ENCODE results near the gene NUP210L.

Gene NUP210L

DNA sequence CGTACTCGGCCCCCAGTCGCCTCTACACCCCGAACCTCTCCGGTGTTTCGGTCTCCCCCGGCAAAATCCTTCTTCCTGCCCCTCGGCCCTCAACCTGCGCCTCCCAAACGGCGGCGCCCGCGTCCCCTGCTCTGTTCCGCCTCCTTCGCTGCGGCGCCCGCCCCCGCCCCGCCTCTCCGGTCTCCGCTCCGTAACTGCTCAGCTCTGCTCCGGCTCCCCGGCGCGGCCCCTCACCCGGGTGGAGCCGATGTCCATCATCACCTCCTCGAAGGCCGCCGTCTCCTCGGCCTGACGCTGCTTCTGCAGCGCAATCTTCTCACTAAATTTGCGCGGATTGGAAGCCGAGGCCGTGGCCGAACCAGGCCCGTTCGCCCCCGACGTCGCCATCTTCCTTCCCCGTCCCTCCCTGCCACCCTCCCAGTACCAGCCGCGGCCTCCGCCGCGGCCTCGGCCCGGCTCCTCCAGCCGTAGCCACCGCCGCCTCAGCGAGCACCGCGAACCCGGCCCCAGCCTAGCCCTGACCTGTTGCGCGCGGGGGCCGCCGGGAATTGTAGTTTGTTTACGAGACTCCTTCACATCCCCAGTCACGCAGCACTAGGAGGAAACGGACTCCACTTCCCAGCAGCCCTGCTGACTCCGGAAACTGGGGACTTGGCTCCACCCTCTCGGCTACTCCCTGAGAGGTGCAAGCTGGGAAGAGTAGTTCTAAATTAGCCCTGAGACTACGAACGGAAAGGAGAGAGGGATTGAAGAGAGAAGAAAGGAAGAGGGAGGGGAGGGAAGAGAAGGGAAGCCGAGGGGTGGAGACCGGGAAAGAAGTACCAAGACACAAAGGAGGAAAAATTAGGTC lies 196.5 kb downstream of the NUP210L start, which contains the start of gene CRTC2:
TSS of gene CRTC2 (minus strand) at position 502 of the 850 bp plus-strand sequence. CDS start at position 387, 115 bp downstream.
- in situ Hi-C loops (cut with MboI; ENCODE audit: low pct_unique_long_range_greater_than_20kb, low sequenced_read_pairs) = loop anchor here (25.0 kb wide), 2 partner anchors 146 to 421 kb away; partner anchors contain the start of genes S100A3, S100A4, S100A5 and S100A6
- DNase-seq = peak; percentile 98

DNA sequence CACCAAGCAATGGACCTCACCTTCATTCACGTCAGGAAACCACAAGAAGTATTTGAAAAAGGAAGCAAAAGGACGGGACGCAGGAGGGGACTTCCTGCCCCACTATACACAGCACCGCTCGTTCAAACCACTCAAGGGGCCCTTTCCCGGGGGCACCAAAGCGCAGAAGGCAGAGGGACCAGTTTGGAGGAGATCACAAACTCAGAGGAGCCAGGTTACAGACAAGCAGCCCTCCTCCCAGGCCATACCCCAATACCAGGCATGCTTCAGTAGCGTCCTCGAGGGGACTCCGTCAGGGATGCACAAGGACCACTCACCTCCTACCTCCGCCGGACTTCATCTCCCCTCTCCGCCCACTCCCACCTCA lies 197.1 kb downstream of the NUP210L start:
- in situ Hi-C loops (cut with MboI; ENCODE audit: low pct_unique_long_range_greater_than_20kb, low sequenced_read_pairs) = loop anchor here (25.0 kb wide), 2 partner anchors 145 to 420 kb away; partner anchors contain the start of genes S100A3, S100A4, S100A5 and S100A6
- peak; percentile 64 for DNase-seq

DNA sequence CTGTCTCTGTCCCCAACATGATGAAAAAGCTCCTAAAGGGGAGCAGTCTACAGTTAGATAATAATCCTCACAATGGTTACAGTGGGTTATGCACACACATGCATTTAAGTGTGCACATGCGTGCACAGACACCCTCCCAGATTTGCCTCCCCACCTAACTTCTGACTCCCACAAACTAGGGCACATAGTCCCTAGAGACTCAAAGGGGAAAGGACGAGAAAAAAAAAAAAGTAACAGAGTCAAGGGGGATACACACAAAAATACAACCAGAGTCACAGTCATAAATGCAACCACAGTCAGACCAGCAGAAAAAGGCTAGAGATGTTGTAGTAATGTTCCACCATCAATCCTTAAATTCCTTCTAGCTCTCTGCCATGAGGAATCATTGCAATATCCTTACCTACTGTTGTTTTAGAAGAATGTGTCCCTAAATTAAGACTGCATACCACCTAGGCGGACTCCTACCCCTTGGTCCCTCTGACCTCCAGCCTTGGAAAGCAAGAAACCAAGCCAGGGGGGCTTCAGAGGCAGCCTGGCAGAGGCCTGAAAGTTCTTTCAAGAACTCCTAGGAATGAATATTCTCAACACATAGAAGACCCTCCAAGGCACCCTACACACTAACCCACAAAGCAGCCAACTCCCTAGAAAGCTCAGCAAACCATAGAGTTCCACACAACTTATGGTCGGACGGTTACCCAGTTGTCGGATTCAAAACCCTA lies 197.7 kb downstream of the NUP210L start:
- no peak for DNase-seq
- in situ Hi-C loops (cut with MboI; ENCODE audit: low pct_unique_long_range_greater_than_20kb, low sequenced_read_pairs) = loop anchor here (25.0 kb wide), 2 partner anchors 145 to 420 kb away; partner anchors contain the start of genes S100A3, S100A4, S100A5 and S100A6

DNA sequence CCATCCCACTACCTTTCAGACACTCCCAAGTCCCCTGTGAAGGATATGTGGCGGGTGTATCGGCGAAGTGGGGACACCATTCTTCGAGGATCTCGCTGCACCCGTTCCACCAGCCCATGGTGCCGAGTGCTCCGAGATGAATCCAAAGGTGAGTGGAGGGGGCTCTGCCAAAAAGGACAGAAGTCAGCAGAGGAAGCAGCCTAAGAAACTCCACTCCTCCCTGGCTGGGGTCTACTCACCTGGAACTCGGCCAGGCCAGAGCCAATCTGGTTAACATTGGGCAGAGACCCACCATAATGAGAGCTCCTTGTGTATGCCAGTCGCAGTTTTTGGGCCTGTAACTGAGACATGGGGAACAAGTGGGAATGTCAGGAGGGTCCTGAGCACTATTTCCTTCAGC lies 200.0 kb downstream of the NUP210L start:
- in situ Hi-C loops (cut with MboI; ENCODE audit: low pct_unique_long_range_greater_than_20kb, low sequenced_read_pairs) = loop anchor here (25.0 kb wide), 2 partner anchors 143 to 418 kb away; partner anchors contain the start of genes S100A3, S100A4, S100A5 and S100A6
- DNase-seq = no peak

DNA sequence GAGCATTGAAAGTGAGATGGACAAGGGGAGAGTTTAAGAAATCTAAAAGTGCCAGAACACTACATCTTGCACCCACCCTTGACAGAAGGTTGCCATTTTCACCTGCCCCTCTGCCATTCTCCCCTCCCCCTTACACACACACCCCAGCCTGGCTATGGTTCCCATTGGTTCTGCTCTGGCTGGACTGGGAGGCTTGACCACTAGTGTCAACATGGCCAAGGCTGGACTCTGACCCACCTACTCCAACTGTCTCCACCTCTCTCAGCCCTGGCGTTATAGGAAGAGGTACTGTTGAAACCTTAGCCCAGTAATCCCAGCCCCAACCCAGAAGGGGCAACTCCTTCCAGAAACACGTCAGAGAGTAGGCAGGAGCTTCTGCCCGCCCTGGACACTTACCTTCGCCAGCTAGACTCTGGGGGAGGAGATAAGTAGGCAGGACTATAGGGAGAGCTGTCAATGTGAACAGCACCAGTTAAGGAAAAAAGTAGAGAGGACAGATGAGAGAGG lies 201.0 kb downstream of the NUP210L start:
- no peak for DNase-seq
- in situ Hi-C loops (cut with MboI; ENCODE audit: low pct_unique_long_range_greater_than_20kb, low sequenced_read_pairs) = loop anchor here (25.0 kb wide), 2 partner anchors 142 to 417 kb away; partner anchors contain the start of genes S100A3, S100A4, S100A5 and S100A6

DNA sequence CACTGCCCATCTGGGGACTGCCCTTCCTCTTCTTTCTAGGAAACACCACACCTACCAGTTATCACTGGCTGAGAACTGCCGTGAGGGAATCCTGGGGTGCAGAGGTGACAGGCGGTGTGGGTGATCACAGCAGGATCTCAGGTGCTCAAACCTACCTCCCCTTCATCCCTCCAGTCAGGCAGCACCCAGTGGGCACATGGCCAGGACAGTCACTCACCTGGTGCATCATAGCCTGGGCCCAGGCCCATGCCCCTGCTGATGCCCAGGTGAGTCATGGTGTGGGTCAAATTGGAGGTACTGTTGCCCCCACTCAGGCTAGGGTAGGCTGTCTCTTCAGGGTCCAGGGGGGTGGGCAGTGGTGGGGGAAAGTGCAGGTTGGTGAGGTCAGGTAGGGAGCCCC lies 203.1 kb downstream of the NUP210L start:
- no peak for DNase-seq
- in situ Hi-C loops (cut with MboI; ENCODE audit: low pct_unique_long_range_greater_than_20kb, low sequenced_read_pairs) = loop anchor here (25.0 kb wide), 2 partner anchors 140 to 414 kb away; partner anchors contain the start of genes S100A3, S100A4, S100A5 and S100A6

DNA sequence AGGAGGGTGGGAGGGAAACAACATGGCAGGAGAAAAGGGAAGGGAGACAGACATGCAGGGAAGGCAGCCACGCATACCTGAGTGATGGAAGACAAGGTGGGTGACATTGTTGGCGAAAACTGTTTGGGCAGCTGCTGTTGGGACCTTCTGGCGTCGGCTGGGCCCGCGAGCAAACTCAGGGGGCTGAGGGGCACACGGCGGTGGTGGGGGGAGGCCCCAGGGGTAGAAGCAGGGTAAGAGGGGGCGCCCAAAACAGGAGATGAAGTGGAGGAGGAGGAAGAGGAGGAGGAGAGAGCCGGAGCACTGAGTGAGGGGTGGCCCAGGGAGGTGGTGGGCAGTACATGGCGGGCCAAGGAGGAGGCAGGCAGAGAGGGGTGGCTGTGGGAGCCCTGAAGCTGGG lies 203.7 kb downstream of the NUP210L start:
- DNase-seq = no peak
- in situ Hi-C loops (cut with MboI; ENCODE audit: low pct_unique_long_range_greater_than_20kb, low sequenced_read_pairs) = loop anchor here (25.0 kb wide), 2 partner anchors 139 to 414 kb away; partner anchors contain the start of genes S100A3, S100A4, S100A5 and S100A6

DNA sequence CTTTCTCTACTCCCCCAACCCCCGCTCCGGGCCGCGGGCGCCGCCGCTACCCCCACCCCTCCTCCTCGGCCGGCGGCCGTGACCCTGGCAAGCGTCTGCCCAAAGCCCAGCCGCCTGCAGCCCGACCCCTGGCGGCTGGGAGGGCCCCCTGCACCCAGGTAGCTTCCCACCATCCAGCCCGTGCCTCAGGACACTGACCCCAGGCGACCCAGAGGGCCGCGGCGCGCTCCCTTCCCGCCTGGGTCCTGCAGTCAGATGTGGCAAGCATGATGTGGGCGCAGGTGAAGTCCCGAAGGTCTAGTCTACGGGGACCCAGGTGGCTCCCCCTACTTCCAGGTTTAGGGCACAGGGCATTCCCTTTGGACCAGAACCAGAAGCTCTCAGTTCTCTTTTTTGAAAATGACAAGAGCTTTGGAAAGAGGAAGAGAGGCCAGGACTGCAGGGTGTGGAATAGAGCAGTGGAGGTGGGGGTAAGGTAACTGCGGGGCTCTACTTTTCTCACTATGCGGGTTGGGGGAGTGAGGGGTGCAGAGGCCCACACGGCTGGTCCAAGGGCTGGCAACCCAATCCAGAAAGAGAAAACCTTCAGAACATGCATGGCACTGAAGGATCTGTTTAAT lies 208.1 kb downstream of the NUP210L start, which contains the start of gene DENND4B:
TSS of gene DENND4B (minus strand) at position 97 of the 620 bp plus-strand sequence. CDS start 2,344 bp downstream, outside the sequence.
- DNase-seq = peak; percentile 90
- in situ Hi-C loops (cut with MboI; ENCODE audit: low pct_unique_long_range_greater_than_20kb, low sequenced_read_pairs) = no loop called here

DNA sequence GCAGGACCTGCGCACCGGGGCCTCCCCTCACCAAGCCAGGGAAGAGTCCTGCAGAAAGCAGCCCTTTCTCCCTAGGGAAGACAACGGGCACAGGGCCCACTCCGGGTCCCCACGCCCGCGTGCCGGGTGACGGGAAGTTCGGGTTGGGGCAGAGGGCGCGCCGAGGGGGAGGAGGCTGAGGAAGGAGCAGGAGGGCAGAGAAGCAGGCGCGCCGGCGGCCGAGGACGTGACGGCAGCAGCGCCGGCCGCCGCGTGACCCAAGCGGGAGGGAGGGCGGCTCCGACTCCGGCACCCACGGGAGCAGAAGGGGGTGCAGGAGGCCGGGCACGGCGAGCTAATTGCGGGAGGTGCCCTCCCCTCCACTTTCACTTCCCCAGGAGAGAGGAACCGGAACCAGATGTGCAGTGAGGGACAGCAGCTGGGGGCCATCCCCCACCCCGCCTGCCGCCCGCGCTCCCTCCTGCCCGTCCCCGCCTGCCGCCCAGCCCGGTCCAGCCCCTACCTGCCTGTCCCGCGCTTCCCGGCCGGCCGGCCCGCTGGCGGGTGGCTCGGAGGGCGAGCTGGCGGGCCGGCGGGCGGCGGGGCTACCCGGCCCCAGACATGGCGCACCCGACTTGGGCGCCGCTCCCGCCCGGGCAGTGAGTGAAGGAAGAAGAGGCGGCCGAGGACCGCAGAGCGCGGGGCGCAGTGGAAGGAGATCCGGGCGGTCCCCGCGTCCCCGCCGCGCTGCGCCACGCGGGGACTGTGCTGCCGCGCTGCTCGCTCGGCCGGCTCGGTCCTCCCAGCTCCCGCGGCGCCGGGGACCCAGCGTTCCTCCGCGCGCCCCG lies 208.9 kb downstream of the NUP210L start:
- in situ Hi-C loops (cut with MboI; ENCODE audit: low pct_unique_long_range_greater_than_20kb, low sequenced_read_pairs) = no loop called here
- DNase-seq = peak; percentile 95

DNA sequence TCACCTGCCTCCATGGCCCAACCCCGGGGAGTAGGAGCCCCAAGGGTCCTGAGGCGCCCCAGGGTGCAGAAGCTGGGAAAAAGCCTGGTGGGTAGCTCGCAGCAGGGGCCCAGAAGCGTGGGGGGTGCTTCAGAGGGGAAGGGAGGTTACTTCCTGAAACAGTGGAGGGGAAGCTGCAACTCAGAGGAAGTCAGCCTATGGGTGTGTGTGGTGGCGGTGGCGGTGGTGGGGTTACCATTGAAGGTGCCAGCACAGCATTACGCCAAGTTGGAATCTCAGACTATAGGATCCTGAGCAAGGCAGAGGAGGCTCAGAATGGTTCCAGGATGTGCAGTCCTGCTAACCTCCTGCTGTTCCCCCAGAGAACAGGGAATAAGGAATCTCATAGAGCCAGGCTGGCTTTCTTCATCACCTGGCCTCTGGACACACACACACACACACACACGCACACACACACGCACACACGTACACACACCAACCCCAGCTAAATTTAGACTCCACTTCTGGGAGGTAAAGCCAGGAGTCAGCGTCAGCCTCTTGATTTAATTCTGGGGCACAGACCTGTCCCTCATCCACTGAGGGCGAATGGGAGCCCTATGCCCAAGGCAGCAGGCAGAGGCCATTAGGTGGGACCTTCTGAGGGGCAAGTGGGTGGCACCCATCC lies 209.6 kb downstream of the NUP210L start:
- in situ Hi-C loops (cut with MboI; ENCODE audit: low pct_unique_long_range_greater_than_20kb, low sequenced_read_pairs) = no loop called here
- DNase-seq = peak; percentile 89

DNA sequence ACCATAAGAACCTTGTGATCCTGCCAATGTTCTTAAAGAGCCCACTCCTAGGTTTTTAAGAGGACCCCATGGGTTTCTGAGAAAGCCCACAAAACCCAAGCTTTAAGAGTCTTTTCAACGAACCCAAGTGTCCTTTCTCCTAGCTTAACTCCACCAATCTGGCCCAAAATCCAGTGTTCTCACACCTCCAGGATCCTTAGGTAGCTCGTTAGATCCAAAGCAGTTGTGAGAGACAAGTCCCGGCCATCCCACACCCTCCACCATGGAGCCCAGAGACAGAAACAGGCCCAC lies 210.1 kb downstream of the NUP210L start:
- DNase-seq = no peak
- in situ Hi-C loops (cut with MboI; ENCODE audit: low pct_unique_long_range_greater_than_20kb, low sequenced_read_pairs) = no loop called here

DNA sequence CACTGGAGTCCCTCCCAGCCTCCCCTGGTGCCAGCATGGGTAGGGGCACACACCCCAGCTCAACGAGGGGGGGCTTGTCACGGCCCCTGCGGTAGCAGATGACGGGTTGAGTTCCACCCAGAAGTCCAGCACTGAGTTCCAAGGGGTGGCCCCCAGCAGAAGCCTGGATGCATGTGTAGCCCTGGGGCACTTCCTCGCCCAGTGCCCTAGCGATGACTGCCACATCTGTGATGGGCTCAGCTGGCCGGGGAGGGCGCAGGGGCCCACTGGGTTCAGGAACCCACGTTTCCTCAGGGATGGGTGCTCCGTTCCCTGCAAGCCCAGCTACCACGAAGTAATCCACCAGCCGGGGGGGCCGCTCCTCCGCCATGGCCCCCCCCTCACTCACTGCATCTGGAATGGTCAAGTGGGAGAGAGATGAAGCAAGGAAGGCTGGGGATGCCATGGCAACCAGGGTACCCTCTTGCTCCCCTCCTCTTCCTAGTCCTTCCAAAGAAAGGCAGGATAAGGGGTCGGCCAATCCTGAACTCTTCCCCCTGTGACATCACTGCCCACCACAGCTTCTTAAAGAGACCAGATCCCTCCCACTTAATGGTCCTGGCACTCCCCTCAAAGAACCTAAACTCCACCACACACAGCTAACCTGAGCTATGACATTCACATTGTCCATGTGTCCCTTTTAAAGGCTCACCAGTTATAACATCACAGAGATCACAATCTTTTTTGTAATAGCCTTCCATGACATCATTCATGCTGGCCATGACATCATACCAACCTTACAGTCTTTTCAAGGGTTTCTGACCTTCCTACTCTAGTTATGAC lies 210.7 kb downstream of the NUP210L start:
- DNase-seq = peak; percentile 43
- in situ Hi-C loops (cut with MboI; ENCODE audit: low pct_unique_long_range_greater_than_20kb, low sequenced_read_pairs) = no loop called here

DNA sequence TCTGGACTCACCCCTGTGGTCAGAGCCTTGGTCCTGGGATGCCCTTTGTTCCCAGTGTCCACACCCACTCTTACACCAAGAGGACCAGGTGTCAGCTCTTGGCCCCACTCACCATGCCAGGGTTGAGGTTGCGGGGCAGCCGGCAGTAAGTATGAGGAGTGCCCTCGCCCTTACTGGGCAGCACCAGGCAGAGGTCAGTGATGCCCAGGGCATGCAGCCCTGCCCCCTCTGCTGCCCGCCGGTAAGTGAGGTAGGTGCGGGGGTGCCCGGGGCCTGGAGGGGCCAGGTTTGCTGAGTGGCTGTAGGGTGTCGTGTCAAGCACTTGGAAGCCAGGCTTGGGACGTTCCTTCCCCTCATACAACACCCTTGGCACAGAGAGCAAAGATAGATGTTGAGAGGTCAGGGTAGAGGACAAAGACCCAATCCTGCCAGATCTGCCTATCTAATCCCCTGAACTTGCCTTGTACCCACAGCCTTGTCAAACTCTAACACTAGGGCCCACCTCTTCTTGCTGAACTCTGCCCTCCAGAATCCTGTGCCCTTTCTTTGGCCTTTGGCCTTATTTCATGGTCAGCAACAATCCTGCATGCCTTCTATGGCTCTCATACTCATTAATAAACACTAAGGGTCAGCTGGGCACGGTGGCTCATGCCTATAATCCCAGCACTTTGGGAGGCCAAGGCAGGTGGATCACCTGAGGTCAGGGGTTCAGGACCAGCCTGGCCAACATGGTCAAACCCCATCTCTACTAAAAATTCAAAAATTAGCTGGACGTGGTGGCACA lies 211.9 kb downstream of the NUP210L start:
- in situ Hi-C loops (cut with MboI; ENCODE audit: low pct_unique_long_range_greater_than_20kb, low sequenced_read_pairs) = no loop called here
- DNase-seq = no peak
